Osteocyte (in vitro differentiated cells): Measurements from ENCODE around the gene CNFN. TPM values are rescaled to one million over a fixed set of nuclear protein-coding genes. Genes with fewer than 3 reads are reported as not detected.

Source experiments
- DNase-seq: peaks from one replicate; pipeline ENCODE4 v3.0.0; 2021; ENCODE audit warnings: mixed read lengths; ENCODE audit not compliant: unreplicated experiment; ENCODE audit errors: extremely low spot score
- H3K27ac Mint-ChIP-seq: one replicate; pipeline ENCODE4 v1.8.0; 2021; ENCODE audit warnings: mild to moderate bottlenecking, mixed read lengths; ENCODE audit not compliant: unreplicated experiment
- H3K27me3 Mint-ChIP-seq: one replicate; pipeline ENCODE4 v1.8.0; 2021; ENCODE audit warnings: mixed read lengths; ENCODE audit not compliant: unreplicated experiment
- H3K36me3 Mint-ChIP-seq: one replicate; pipeline ENCODE4 v1.8.0; 2021; ENCODE audit warnings: mixed read lengths; ENCODE audit not compliant: unreplicated experiment
- H3K4me1 Mint-ChIP-seq: one replicate; pipeline ENCODE4 v1.8.0; 2021; ENCODE audit warnings: mixed read lengths; ENCODE audit not compliant: unreplicated experiment
- H3K4me3 Mint-ChIP-seq: one replicate; pipeline ENCODE4 v1.8.0; 2021; ENCODE audit warnings: mild to moderate bottlenecking, moderate library complexity, mixed read lengths; ENCODE audit not compliant: unreplicated experiment
- H3K9me3 Mint-ChIP-seq: one replicate; pipeline ENCODE4 v1.8.0; 2021; ENCODE audit warnings: mixed read lengths; ENCODE audit not compliant: unreplicated experiment
- CTCF ChIP-seq: fragments of 200-600 bp; sonication (generic); IDR thresholded peaks from 2 replicates; pipeline ENCODE4 v1.5.0; 2021; ENCODE audit warnings: antibody characterized with exemption, mild to moderate bottlenecking, moderate library complexity
- total RNA-seq: library from RNA; stranded (reverse); gene quantifications from 2 replicates; pipeline ENCODE4 v1.2.1, GENCODE V29; 2021

Gene CNFN
- total RNA-seq, 1 donor from 2014 or later, result not detected

GRCh38 chr19:42403586-42403985 lies 13.5 kb upstream of the CNFN start:
- TF ChIP-seq CTCF, result no peak
- H3K27me3 Mint-ChIP-seq, result no peaks in the 10 kb centered on the region
- no peak overlapping the region for H3K27ac Mint-ChIP-seq
- H3K9me3 Mint-ChIP-seq, result no peaks in the 10 kb centered on the region
- no peaks in the 10 kb centered on the region for H3K36me3 Mint-ChIP-seq
- no peak for DNase-seq
- H3K4me1 Mint-ChIP-seq, result peaks cover 18% of the 10 kb centered on the region
- no peak overlapping the region for H3K4me3 Mint-ChIP-seq

- TF ChIP-seq CTCF, result no peak
- Mint-ChIP-seq H3K9me3 (no peaks in the 10 kb centered on the region), H3K27me3 (no peaks in the 10 kb centered on the region), H3K36me3 (no peaks in the 10 kb centered on the region), H3K4me3 (peak overlapping the region; percentile 79), H3K27ac (no peak overlapping the region), H3K4me1 (peaks cover 23% of the 10 kb centered on the region)
- no peak for DNase-seq
These were observed 12.4 kb upstream of the CNFN start for GRCh38 chr19:42402376-42403116.

- no peaks in the 10 kb centered on the region for H3K27me3 Mint-ChIP-seq
- H3K36me3 Mint-ChIP-seq, result no peaks in the 10 kb centered on the region
- DNase-seq, result peak; percentile 93
- peak overlapping the region; percentile 54 for H3K27ac Mint-ChIP-seq
- H3K4me3 Mint-ChIP-seq, result peak overlapping the region; percentile 79
- no peaks in the 10 kb centered on the region for H3K9me3 Mint-ChIP-seq
- peak; percentile 91 for TF ChIP-seq CTCF
- H3K4me1 Mint-ChIP-seq, result peaks cover 29% of the 10 kb centered on the region
These were observed 11.5 kb upstream of the CNFN start for GRCh38 chr19:42401365-42402303.

GRCh38 chr19:42400404-42400803 lies 10.3 kb upstream of the CNFN start:
- H3K4me1 Mint-ChIP-seq, result peaks cover 35% of the 10 kb centered on the region
- H3K4me3 Mint-ChIP-seq, result no peak overlapping the region
- H3K27me3 Mint-ChIP-seq, result no peaks in the 10 kb centered on the region
- H3K36me3 Mint-ChIP-seq, result no peaks in the 10 kb centered on the region
- H3K27ac Mint-ChIP-seq, result no peak overlapping the region
- DNase-seq, result no peak
- H3K9me3 Mint-ChIP-seq, result no peaks in the 10 kb centered on the region
- TF ChIP-seq CTCF, result no peak
